Heart left ventricle (tissue), 13 donors: ENCODE data around the gene APOBEC3H.

ENCODE experiments used
- CTCF ChIP-seq, 12 donors: fragments of 200-600 bp; sonication (generic) in 4 of 12; IDR thresholded peaks; one replicate each; pipeline versions ENCODE4 v1.5.0 to v1.8.0; 2018 to 2022; ENCODE audit warnings: antibody characterized with exemption in 12 of 12, mild to moderate bottlenecking in 5 of 12
- POLR2A ChIP-seq, 2 donors: fragments of 450-650 bp; IDR thresholded peaks; one replicate each; pipeline ENCODE4 v1.6.1; 2017; ENCODE audit warnings: antibody characterized with exemption in 2 of 2, mild to moderate bottlenecking in 2 of 2, moderate library complexity in 2 of 2
- donor health status: ischemic (EF 13 %, LVEDD 7.1; RV severe dilation, severe dysfunction).
- donor health status: DM: no; HTN: yes; CAD: no.
- donor health status: DM: no; HTN: no; CAD: no.
- donor health status: ischemic (EF 25% LVEDD 6.9; RV normal size, moderate dysfunction).
- donor health status: ischemic (EF 25% LVEDD 5.7; RV mildly dilated, moderate dysfunction).
- donor health status: ischemic (EF 35%, LVEDD 5.7; RV mildly dilated, moderate dysfunction).
- donor health status: nonischemic (EF 11% LVEDD 7.7; RV severe dilation, severe dysfunction).
- donor health status: DM: yes; HTN: yes; CAD: no.
- donor health status: PGD.
- donor health status: ischemic (EF 29% LVEDD 5.4; RV normal size, mild dysfunction).
- donor health status: nonischemic (EF 23%, LVEDD 6.1; RV moderate dilation, normal function).

DNA sequence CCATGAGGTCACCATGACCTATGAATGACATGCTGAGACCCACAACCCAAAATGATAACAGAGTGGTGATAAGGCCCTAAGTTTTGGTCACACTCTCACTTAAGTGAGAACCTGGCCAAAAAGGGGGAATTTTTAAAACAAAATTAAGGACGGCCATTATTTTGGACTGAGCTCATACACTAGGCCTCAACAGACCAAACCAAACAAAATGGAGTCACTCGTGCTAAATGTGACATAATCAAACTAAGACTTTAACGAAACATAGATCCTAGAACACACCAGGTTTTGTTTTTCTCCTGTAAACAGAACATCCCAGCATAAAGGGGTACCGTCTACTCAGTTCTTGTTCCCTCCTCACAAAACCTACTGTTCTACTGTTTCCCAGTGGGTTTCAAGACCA lies 11.4 kb downstream of the APOBEC3H start:
- TF ChIP-seq CTCF (IDR thresholded peaks at IDR 0.05): no peak
- TF ChIP-seq POLR2A (IDR thresholded peaks at IDR 0.05): no peak
